ENCODE data around the gene RAB5B.

Gene RAB5B, protein sequence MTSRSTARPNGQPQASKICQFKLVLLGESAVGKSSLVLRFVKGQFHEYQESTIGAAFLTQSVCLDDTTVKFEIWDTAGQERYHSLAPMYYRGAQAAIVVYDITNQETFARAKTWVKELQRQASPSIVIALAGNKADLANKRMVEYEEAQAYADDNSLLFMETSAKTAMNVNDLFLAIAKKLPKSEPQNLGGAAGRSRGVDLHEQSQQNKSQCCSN

DNA sequence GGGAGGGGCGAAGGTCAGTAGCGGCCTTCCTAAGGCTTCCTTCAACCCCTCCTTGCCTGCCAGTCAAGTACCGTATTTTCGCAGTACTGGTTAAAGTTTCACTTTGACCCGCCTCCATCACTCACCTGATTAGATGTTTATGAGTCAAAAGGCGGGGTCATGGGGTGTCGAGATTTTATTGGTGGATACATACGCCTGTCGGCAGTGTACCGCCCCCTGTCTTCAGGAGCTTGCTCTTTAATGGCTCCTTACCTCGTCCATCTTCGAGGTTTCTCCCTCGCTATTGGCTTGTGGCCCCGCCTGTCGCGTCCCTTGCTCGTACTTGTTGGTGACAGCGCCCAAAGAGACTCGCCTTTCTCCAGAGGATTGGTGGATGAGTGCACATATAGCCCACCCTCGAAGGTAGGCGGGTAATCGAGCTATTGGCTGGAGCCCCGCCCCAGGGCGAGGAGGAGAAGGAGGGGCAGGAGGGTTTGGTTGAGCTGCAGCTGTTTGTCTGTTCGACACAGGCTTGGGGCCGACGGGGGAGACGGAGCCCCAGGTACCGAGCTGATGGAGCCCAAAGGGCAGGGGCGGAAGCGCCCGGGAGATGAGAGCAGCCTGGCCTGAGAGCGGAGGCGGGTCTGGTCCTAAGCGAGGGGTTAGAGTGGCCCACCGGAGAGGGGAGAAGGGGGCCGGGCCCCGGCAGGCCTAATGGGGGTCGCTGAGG lies at the start of gene RAB5B:
TSS of gene RAB5B (plus strand) at position 480 of the 709 bp plus-strand sequence. CDS start 12,883 bp downstream, outside the sequence.
- DNase-seq = peak; percentile 99

DNA sequence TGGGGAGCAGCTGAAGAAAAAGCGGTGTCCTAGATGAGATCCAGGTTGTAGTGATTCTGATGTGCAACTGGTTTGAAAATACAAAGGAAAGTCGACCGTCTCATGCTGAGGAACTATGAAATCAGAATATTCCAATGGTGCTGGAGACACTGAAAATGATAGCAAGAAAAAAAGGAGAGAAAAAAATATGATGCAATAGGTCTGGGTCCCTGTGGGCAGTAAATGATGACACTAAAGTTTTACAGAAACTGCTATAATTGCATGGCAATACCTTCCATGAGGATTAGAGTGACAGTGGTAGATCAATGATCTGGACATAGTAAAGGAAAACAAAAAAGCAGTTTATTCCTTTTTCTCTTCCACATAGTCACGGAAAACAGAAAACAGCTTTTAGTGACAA lies 48.5 kb upstream of the RAB5B start:
- DNase-seq = no peak

DNA sequence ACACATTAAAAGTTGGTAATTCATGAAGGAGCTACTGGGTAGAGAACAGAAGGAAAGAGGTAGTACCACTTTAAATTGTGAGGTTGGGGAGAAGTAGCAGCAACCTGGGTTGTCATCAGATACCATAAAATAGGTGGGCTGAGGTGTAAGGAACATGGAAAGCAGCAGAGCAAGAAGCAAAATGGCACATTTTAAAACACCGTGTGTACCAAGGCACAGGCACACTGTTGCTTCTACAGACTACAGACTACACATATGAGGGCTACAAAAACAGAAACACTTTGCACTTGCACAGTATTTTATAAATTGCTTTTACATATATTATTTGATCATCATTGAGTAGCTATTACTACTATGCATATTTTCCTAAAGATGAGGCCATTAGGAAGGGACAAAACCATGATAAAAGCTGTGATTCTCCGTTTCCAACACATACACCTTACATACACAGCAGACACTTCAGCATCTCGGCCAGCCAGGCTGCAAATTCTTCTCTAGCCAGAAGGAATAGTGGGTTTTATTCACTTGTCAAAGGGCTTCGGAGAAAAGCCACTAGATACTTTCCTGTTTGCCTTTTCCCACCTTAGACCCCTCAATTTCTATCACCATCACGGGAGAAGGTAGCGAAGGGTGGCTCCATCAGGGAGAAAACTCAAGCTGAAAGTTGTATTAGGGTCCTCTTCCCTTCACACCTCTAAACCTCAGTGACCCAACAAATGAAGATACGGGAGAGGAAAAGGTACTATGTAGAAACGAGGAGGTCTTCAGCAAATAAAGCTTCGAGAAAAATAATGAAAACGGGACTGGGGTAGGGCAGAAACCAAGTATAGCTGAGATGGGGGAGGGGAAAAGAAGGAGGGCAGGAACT lies 47.8 kb upstream of the RAB5B start:
- DNase-seq = no peak

DNA sequence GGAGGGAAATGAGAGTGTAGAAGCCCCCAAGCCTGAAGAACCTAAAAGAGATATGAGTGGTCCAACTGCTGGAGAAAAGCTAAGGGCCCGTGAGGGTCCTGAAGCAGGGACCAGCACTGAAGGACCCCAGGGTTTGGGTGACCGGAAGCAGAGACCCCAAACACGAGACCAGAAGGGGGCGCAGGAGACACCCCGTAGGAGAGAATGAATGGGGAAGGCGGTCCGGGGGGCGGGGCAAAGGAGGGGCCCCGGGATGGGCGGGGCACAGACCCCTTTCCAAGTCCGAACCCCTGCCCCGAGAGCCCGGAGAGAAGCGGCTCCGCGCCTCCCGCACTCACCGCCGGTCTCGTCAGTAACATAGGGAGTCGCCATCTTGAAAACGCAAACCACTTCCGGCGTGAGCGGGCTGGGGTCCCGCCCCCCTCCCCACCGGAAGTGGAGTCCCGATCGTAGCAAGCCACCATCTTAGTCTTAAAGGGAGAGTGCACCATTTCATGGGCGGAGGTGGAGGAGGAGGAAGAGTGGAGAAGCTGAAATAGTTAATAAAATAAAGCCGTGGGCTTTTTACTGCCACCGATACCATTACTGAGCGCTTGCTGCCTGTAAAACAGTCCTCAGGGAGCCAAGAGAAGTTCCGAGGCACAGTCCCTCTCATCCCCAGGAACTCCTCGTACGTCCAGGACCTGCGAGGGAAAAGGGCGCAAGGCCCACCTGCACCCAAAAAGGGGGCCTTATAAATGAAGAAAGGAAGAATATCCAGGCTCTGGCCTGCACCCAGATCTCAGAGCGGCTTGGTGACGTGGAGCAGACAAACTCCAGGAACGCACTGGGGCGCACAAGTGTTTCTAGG lies 46.9 kb upstream of the RAB5B start:
- peak; percentile 91 for DNase-seq

DNA sequence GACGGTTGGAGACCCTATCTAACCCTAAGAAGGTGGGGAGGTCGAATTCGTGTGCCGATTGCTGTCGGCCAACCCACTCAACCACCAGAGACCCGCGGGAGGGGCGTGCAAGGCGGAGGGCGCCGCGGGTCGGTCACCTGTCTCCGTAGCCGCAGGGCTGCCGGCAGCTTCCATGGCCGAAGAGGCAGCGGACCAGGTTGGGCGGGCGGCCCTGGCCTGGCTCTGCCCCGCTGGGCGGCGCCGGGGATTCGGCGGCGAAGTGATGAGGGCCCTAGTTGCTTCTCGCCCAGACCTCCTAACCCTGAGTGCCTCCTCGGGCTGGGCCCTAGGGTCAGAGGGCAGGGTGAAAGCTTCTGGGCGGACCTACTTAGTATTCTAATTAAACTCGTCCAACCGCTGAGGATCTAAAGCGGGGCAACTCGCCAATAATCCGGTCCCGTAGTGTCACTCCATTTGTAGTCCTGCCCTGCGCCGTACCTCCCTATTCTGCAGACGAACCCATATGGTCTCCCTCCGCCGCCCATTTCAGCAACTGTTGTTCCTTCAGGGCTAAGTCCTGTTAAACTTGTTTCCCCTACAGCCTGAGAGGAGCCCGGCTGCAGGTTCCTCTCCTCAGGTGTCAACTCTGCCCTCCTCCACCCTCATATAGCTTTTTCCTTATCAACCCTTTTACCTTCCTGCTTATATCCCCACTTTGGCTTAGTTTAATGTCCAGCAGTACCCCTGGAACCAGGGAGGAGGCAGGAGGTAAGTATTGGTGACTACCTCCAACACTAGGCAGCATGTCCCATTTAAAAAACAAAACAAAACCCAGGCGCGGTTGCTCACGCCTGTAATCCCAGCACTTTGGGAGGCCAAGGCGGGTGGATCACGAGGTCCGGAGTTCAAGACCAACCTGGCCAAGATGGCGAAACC lies 46.0 kb upstream of the RAB5B start, which contains the start of gene PYM1:
TSS of gene PYM1 (minus strand) at position 307 of the 915 bp plus-strand sequence. CDS start at position 174, 133 bp downstream.
- peak; percentile 73 for DNase-seq

DNA sequence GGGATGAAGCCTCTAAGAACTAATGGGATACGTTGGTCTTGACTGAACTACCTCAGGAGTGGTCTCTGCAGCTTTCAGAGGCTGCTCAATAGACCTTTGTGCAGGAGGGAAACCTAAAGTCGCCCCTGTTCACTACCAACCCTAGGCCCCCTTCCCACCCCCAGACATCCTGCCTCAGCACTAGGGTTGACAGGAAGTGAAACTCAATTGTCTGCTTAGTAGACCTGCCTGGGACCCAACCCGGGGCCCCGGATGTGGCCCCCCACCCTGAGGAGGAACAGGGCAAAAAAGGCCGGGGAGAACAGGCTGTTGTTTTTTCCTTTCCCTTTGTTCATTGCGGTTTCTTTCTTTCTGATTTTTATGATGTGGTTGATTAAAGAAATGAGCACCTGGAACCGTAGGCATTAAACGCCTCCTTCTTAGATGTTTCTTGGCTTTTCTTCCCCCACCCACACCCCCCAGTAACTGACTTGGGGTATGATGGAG lies 44.5 kb upstream of the RAB5B start:
- peak; percentile 84 for DNase-seq

DNA sequence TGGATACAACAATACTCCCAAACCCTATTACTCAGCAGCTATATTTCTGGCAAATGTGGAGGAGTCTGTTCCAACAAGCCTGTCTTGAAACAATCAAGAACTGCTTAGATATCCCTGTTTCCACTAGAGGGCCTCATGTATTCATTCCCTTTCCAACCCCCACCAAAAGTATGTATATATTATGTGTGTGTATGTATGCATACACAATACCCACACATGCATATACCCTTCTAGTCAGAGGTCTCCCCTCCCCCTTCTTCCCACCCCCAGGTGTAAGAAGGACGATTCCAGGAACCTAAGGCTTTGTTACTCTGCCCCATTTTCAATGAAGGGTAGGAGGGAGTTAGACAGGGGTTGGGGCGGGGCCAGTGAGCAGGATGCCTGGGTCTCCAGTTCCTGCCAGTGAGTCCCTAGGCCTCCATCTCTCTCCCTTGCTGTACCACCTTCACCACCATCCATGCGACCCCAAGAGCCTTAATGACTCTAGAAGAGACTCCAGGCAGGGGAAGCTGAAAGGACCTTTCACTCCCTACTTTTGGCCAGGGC lies 43.0 kb upstream of the RAB5B start, which contains the start of gene DGKA:
TSS of gene DGKA (plus strand) at position 392 of the 546 bp plus-strand sequence. CDS start 5,342 bp downstream, outside the sequence.
- DNase-seq = peak; percentile 82

DNA sequence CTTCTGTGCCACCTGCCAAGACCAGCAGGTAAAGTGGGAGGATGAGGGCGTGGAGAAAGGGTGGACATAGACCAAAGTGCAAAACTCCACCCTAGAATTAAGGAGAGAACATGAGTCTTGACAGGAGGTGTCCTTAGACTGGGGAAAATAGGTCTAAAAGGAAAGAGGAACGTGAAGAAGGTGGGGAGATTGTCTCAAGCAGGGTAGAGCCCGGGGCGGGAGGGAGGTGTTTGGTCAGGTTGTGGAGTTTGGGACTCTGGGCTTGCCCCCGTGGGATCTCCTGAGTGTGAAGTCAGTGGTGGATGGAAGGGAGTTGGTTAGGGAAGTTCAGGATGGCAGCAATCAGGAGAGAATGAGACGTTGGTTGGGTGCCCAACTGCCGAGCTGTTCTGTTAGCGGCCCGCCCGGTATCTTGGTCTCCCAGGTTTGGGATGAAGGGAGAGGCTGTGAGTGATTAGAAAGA lies 42.5 kb upstream of the RAB5B start:
- no peak for DNase-seq

DNA sequence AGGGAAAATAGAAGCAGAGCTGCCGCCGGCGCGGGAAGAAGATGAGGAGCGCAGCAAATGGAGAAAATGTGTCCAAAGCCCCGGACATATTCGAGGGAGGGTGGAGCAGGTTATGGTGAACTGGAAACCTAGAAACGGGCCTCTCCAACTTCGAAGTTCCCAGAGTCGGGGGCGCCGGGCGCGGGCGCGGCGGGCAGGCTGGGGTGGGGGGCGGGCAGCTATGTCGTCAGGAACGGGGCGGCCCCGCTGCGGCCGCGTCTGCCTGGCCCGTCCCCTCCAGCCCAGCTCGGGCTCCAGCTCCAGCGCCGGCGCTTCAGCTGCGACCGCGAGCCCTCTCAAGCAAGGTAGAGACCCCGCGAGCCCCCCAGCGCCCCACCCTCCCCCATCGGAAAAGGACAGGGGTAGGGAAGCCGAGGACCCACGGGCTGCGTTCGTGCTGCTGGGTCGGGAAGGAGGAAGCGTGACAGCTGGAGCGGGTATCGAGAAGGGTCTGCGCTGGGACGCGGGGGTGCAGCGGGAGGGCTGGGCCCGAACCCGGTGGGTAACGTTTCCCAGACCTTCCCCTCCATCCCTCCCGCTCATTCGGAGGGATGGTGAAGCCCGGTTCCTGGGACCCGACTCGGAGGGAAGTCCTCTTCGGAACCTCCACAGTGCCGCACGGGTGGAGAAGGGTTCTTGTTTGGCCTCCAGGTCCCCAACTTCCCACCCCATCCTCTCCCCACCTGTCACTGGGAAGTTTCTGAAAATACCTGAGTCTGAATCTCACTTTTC lies 41.9 kb upstream of the RAB5B start:
- DNase-seq = peak; percentile 30

DNA sequence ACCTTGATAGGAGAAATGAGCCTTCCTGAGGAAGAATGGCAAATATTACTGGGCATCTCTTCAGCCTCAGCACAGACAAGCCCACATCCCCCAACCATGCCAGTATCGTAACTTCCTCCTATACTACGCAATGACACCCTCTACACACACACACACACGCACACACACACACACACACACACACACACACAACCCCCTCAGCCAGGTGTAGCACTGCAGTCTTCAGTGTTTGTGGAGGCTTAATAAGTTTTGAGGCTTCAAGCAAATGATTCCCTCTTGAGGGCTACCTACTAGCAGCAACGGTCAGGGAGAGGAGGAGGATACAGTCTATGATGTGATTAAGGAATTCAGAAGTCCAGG lies 41.3 kb upstream of the RAB5B start:
- peak; percentile 53 for DNase-seq

DNA sequence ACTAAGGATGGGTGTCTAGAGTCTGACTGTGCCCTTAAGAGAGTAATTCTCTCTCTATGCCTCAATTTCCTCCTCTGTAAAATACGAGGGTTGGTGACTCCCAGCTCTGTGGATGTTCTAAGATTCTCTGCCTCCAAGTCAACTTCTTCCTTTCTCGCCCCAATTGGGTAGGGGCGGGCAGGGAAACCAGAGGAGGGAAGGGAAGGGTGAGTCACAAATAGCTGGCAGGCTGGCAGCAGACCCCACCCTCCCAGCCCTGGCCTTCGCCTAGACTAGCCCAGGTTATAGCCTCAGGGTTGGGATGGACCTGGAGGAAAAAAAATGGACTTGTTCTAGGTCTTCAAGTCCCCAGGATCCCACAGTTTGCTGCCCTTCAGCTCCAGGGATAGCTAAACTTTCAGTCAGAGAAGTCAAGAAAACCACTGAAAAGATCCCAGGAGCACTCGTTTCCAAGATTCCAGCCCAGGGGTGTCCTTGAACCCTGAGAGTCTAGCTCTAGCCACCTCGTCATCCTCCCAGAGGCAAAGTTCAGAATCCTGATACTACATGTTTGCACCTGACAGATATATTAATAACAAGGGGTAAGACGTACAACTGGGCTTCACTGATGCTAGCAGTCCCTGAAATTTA lies 40.6 kb upstream of the RAB5B start:
- no peak for DNase-seq

DNA sequence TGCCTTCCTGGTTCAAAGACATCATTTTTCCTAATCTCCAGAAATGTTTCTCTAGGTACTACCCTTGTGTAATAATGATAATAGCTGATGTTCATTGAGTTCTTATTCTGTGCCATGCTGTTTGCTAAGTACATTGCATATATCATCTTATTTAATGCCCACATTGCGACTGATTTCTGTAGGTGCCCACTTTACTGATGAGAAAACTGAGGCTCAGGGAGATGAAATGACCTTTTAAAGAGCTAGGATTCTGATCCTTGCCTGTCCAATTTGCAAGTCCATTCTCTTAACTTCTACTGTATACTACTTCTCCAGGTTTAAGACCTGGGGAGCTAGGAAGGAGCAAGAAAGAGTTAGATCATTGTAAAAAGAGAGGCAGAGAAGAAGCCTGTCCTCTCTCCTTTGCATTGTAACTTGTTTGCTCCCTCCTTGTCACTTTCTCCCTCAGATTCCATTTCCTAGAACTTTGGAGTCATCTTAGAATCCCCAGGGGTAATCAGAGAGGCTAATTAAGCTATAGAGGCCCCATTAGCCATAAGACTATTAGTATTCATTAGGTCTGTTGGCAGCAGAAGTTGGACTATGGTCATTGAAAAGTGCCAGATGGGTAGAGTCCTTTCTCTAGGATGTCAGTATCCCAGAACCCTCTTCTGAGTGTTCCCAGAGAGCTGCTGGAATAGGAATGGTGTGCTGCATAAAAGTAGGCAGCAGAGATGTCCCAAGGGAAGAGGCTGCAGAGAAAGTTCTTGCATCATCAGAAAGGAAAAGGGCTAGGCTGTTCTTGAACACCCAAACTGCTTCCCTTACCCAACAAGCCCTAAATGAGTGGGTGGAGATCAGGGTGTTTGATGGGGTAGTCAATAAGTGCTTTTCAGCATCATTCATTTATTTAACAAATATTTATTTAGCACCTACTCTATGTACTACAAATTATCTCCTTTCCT lies 39.8 kb upstream of the RAB5B start:
- no peak for DNase-seq

DNA sequence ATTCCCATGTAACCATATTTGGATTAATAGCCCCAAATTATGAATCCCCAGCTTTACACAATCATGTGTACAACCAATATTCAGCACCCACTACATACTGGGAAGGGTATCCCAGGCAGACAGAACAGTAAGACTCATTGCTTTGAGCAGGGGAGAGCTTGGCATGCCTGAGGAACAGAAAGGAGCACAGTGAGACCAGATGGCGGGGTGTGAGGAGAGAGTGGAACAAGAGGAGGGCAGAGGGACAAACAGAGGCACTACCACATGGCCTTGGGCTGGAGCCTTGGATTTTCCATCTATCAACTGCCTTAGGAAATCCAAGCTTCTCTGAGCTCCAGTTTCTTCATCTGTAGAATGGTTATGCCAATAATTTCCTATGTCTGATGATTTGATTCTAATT lies 39.1 kb upstream of the RAB5B start:
- DNase-seq = no peak

DNA sequence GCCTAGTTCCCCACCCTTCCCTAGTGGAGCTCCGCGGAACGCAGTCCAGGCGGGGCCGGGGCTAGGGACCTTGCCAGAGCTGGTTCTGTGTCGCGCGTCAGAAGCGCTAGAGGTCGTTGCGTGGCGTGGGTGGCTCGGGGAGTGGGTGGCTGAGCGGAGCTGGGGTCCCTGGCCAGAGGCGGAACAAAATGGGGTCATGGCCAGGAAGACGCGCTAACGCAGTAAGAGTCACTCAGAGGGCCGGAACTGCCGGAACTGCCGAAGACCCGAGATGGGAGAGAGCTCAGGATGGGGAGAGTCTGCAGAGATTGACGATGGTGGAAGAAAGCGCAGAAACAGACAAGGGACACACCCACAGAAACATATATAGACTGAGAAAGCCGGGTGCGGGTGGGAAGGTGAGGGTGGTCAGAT lies 38.1 kb upstream of the RAB5B start:
- peak; percentile 50 for DNase-seq

DNA sequence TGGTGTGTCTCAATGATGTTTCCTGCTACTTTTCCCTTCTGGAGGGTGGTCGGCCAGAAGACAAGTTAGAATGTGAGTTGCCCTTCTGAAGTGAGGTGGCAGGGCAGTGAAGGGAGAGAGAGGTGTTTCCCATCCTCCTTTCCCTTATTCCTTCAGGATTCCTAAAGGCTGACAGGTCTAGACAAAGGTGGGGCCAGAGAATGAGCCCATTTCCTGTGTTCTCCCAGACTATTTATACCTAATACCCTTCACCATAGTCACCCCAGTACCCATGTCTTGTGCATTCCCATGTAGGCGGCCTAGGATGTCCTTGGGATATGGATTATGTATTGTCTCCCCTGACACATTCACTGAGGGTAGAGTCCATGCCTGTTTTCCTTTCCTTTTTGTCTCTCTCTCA lies 35.9 kb upstream of the RAB5B start:
- no peak for DNase-seq

DNA sequence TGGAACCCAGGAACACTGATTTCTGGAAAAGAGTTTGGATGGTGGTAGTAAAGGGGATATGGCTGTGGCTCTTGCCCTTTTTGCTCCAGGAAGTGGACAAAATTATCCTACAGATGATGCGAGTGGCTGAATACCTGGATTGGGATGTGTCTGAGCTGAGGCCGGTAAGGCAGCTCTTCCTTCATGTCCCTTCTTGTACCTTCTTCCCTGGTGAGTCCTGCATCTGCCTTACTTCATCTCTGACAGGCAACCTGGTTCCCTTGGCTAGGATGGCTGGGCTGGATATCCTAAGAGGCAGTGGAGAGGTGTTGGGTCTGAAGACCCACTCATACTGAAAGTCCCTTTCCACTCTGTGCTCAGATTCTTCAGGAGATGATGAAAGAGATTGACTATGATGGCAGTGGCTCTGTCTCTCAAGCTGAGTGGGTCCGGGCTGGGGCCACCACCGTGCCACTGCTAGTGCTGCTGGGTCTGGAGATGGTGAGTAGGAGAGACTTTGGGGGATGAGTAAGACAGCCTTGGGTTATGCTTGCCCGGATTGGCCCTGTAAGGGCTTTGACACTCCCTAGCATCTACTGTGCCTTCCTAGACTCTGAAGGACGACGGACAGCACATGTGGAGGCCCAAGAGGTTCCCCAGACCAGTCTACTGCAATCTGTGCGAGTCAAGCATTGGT lies 34.9 kb upstream of the RAB5B start:
- peak; percentile 27 for DNase-seq

DNA sequence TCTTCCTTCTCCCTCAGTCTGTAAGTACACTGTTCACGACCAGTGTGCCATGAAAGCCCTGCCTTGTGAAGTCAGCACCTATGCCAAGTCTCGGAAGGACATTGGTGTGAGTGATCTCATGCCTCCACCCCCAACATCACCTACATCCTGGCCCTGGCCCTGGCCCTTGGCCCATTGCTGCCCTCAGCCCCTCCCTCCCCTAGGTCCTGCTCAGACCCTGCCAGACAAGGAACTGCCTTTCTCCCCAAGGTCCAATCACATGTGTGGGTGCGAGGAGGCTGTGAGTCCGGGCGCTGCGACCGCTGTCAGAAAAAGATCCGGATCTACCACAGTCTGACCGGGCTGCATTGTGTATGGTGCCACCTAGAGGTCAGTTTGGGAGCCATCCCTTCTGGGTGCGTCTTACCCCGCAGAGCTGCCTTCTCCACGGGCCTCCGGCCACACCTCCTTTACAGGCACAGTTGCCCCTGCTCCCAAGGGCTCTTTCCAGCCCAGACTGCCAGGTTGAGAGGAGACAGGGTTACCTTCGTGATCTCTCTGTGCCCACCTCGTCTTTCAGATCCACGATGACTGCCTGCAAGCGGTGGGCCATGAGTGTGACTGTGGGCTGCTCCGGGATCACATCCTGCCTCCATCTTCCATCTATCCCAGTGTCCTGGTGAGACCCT lies 33.7 kb upstream of the RAB5B start:
- peak; percentile 88 for DNase-seq
